Subcutaneous abdominal adipose tissue (tissue), 5 donors: ENCODE measurements around the gene MAML2.
"Not testable (repeated sequence)": the region's sequence is repeated elsewhere in the genome, so short reads cannot be mapped to it uniquely, and the experiment has no call there.

ENCODE experiments used
- H3K27ac ChIP-seq: one replicate; pipeline ENCODE4 v1.7.0; 2013; ENCODE audit warnings: low read depth, mild to moderate bottlenecking, inconsistent platforms, low read length, moderate library complexity
- H3K27me3 ChIP-seq, 5 donors: one replicate each; pipeline ENCODE4 v1.7.0; 2013; ENCODE audit warnings: low read length in 5 of 5, inconsistent platforms in 1 of 5; ENCODE audit not compliant: control insufficient read depth in 5 of 5, insufficient read depth in 4 of 5
- H3K36me3 ChIP-seq, 5 donors: one replicate each; pipeline ENCODE4 v1.7.0; 2013; ENCODE audit warnings: low read length in 5 of 5; ENCODE audit not compliant: control insufficient read depth in 5 of 5, insufficient read depth in 5 of 5
- H3K4me1 ChIP-seq, 5 donors: one replicate each; pipeline ENCODE4 v1.7.0; 2013; ENCODE audit warnings: low read length in 5 of 5, mild to moderate bottlenecking in 3 of 5, moderate library complexity in 1 of 5; ENCODE audit not compliant: control insufficient read depth in 5 of 5, insufficient read depth in 5 of 5
- H3K4me3 ChIP-seq, 5 donors: one replicate each; pipeline ENCODE4 v1.7.0; 2013; ENCODE audit warnings: low read length in 5 of 5, low read depth in 1 of 5
- H3K9ac ChIP-seq, 5 donors: one replicate each; pipeline ENCODE4 v1.7.0; 2013; ENCODE audit warnings: low read length in 5 of 5, mild to moderate bottlenecking in 4 of 5, moderate library complexity in 3 of 5
- H3K9me3 ChIP-seq, 5 donors: one replicate each; pipeline ENCODE4 v1.7.0; 2013; ENCODE audit warnings: low read length in 5 of 5; ENCODE audit not compliant: control insufficient read depth in 5 of 5
- donor health status: healthy.
- donor health status: healthy.
- donor health status: healthy.
- donor health status: healthy.
- donor health status: healthy.

MAML2 gene

GRCh38 chr11:96287822-96288439, 55.1 kb downstream of the MAML2 start:
- H3K9ac ChIP-seq, result no peak overlapping the region
- no peak overlapping the region for H3K27ac ChIP-seq
- no peaks in the 10 kb centered on the region for H3K27me3 ChIP-seq
- no peaks in the 10 kb centered on the region for H3K36me3 ChIP-seq
- H3K4me3 ChIP-seq, result no peak overlapping the region
- no peaks in the 10 kb centered on the region for H3K9me3 ChIP-seq
- peaks cover 0 to 6% (median 1%) of the 10 kb centered on the region in 5 donors for H3K4me1 ChIP-seq

- not testable (repeated sequence) for H3K9me3 ChIP-seq, H3K4me1 ChIP-seq, H3K36me3 ChIP-seq, H3K9ac ChIP-seq, H3K27ac ChIP-seq, H3K4me3 ChIP-seq, H3K27me3 ChIP-seq
Observed at GRCh38 chr11:96285985-96286384, 57.0 kb downstream of the MAML2 start.

- Histone ChIP-seq H3K36me3 (peaks cover 0 to 2% (median 0%) of the 10 kb centered on the region in 5 donors), H3K4me3 (no peak overlapping the region), H3K4me1 (no peaks in the 10 kb centered on the region), H3K9me3 (no peaks in the 10 kb centered on the region), H3K27me3 (no peaks in the 10 kb centered on the region), H3K27ac (no peak overlapping the region), H3K9ac (no peak overlapping the region)
Observed at GRCh38 chr11:96284917-96285316, 58.1 kb downstream of the MAML2 start.

- Histone ChIP-seq H3K9ac (no peak overlapping the region), H3K27ac (no peak overlapping the region), H3K36me3 (peaks cover 0 to 2% (median 0%) of the 10 kb centered on the region in 5 donors), H3K4me3 (no peak overlapping the region), H3K27me3 (no peaks in the 10 kb centered on the region), H3K4me1 (peaks cover 0 to 3% (median 0%) of the 10 kb centered on the region in 5 donors), H3K9me3 (no peaks in the 10 kb centered on the region)
Observed at GRCh38 chr11:96284401-96284800, 58.6 kb downstream of the MAML2 start.

GRCh38 chr11:96282625-96283220, 60.3 kb downstream of the MAML2 start:
- H3K36me3 ChIP-seq, result peaks cover 0 to 2% (median 0%) of the 10 kb centered on the region in 5 donors
- no peaks in the 10 kb centered on the region for H3K27me3 ChIP-seq
- H3K4me1 ChIP-seq, result peaks cover 0 to 5% (median 0%) of the 10 kb centered on the region in 5 donors
- no peak overlapping the region for H3K27ac ChIP-seq
- no peak overlapping the region for H3K9ac ChIP-seq
- H3K9me3 ChIP-seq, result no peaks in the 10 kb centered on the region
- no peak overlapping the region for H3K4me3 ChIP-seq

GRCh38 chr11:96280444-96280843, 62.6 kb downstream of the MAML2 start:
- Histone ChIP-seq H3K9me3 (no peaks in the 10 kb centered on the region), H3K9ac (no peak overlapping the region), H3K4me1 (peaks cover 0 to 5% (median 3%) of the 10 kb centered on the region in 5 donors), H3K4me3 (no peak overlapping the region), H3K27me3 (no peaks in the 10 kb centered on the region), H3K36me3 (peaks cover 0 to 2% (median 0%) of the 10 kb centered on the region in 5 donors), H3K27ac (no peak overlapping the region)

GRCh38 chr11:96279896-96280290, 63.1 kb downstream of the MAML2 start:
- Histone ChIP-seq H3K4me3 (no peak overlapping the region), H3K9me3 (no peaks in the 10 kb centered on the region), H3K27ac (no peak overlapping the region), H3K4me1 (peaks cover 0 to 5% (median 3%) of the 10 kb centered on the region in 5 donors), H3K27me3 (no peaks in the 10 kb centered on the region), H3K9ac (no peak overlapping the region), H3K36me3 (peaks cover 0 to 2% (median 0%) of the 10 kb centered on the region in 5 donors)

GRCh38 chr11:96279018-96279895, 63.7 kb downstream of the MAML2 start:
- no peak overlapping the region for H3K27ac ChIP-seq
- H3K4me1 ChIP-seq, result peaks cover 0 to 5% (median 3%) of the 10 kb centered on the region in 5 donors

GRCh38 chr11:96278039-96278897, 64.7 kb downstream of the MAML2 start:
- Histone ChIP-seq H3K9me3 (no peaks in the 10 kb centered on the region), H3K27ac (no peak overlapping the region), H3K4me3 (no peak overlapping the region), H3K36me3 (peaks cover 0 to 2% (median 0%) of the 10 kb centered on the region in 5 donors), H3K27me3 (no peaks in the 10 kb centered on the region), H3K9ac (no peak overlapping the region), H3K4me1 (peaks cover 0 to 5% (median 3%) of the 10 kb centered on the region in 5 donors)

More at GRCh38 chr11:96279018-96279895, 63.7 kb downstream of the MAML2 start:
- no peaks in the 10 kb centered on the region for H3K27me3 ChIP-seq
- no peak overlapping the region for H3K4me3 ChIP-seq
- H3K9ac ChIP-seq, result no peak overlapping the region
- H3K9me3 ChIP-seq, result no peaks in the 10 kb centered on the region
- peaks cover 0 to 2% (median 0%) of the 10 kb centered on the region in 5 donors for H3K36me3 ChIP-seq
